WTC11 (cell line): ENCODE results near the gene PTPRT. TPM values are rescaled to one million over a fixed set of nuclear protein-coding genes. Genes with fewer than 3 reads are reported as not detected.

ENCODE experiments used
- ATAC-seq: fragments of 200-7000 bp; cut with Tn5 transposase; 2 replicates; pipeline ENCODE4 v1.10.0; 2021; ENCODE audit warnings: mild to moderate bottlenecking, moderate library complexity
- CTCF ChIA-PET: fragments of 300-600 bp; sonication (Branson Sonifier 250); formaldehyde crosslinking; loops from one replicate; lab custom pipeline; 2021; ENCODE audit warnings: antibody characterized with exemption; lab: Charles Lee
- POLR2A ChIA-PET: fragments of 350-600 bp; sonication (Branson Sonifier 250); formaldehyde crosslinking; loops from one replicate; lab custom pipeline; 2021; ENCODE audit warnings: antibody characterized with exemption; lab: Charles Lee
- DNase-seq: peaks from one replicate; pipeline ENCODE4 v3.0.0; 2021; ENCODE audit warnings: low spot score
- H3K27ac Mint-ChIP-seq: 2 replicates; pipeline ENCODE4 v1.8.0; 2021; ENCODE audit warnings: mixed read lengths
- H3K27me3 Mint-ChIP-seq: 2 replicates; pipeline ENCODE4 v1.8.0; 2021; ENCODE audit warnings: low read depth, mild to moderate bottlenecking, moderate library complexity, mixed read lengths
- H3K36me3 Mint-ChIP-seq: 2 replicates; pipeline ENCODE4 v1.8.0; 2021; ENCODE audit warnings: mixed read lengths
- H3K4me1 Mint-ChIP-seq: 2 replicates; pipeline ENCODE4 v1.8.0; 2022; ENCODE audit warnings: mixed read lengths
- H3K4me3 Mint-ChIP-seq: 2 replicates; pipeline ENCODE4 v1.8.0; 2021; ENCODE audit warnings: mild to moderate bottlenecking, moderate library complexity, mixed read lengths
- H3K9me3 Mint-ChIP-seq: 2 replicates; pipeline ENCODE4 v1.8.0; 2021; ENCODE audit warnings: mixed read lengths
- AFF4 ChIP-seq: sonication (generic); formaldehyde crosslinking; IDR thresholded peaks from 2 replicates; pipeline ENCODE4 v1.8.1; 2023; ENCODE audit warnings: mild to moderate bottlenecking, missing genetic modification reagents, borderline replicate concordance
- ARID4B ChIP-seq: sonication (generic); formaldehyde crosslinking; IDR thresholded peaks from 2 replicates; pipeline ENCODE4 v1.8.0; 2023; ENCODE audit warnings: missing genetic modification reagents, mild to moderate bottlenecking, borderline replicate concordance
- ATF6 ChIP-seq: sonication (generic); formaldehyde crosslinking; IDR thresholded peaks from 2 replicates; pipeline ENCODE4 v1.8.1; 2023; ENCODE audit warnings: mild to moderate bottlenecking, missing genetic modification reagents
- CBFB ChIP-seq: sonication (generic); formaldehyde crosslinking; IDR thresholded peaks from 2 replicates; pipeline ENCODE4 v1.8.1; 2022; ENCODE audit warnings: mild to moderate bottlenecking, low read depth, missing genetic modification reagents
- E2F4 ChIP-seq: sonication (generic); formaldehyde crosslinking; IDR thresholded peaks from 2 replicates; pipeline ENCODE4 v1.8.1; 2022; ENCODE audit warnings: low read depth, mild to moderate bottlenecking, moderate library complexity, missing genetic modification reagents, borderline replicate concordance
- ETV6 ChIP-seq: sonication (generic); formaldehyde crosslinking; IDR thresholded peaks from 2 replicates; pipeline ENCODE4 v1.8.1; 2022; ENCODE audit warnings: mild to moderate bottlenecking, missing genetic modification reagents
- GABPB1 ChIP-seq: sonication (generic); formaldehyde crosslinking; IDR thresholded peaks from 2 replicates; pipeline ENCODE4 v1.8.1; 2023; ENCODE audit warnings: mild to moderate bottlenecking, missing genetic modification reagents
- KAT7 ChIP-seq: sonication (generic); formaldehyde crosslinking; IDR thresholded peaks from 2 replicates; pipeline ENCODE4 v1.8.1; 2023; ENCODE audit warnings: missing genetic modification reagents, mild to moderate bottlenecking, borderline replicate concordance
- NR3C1 ChIP-seq: sonication (generic); formaldehyde crosslinking; conservative IDR thresholded peaks from 2 replicates; pipeline ENCODE4 v1.8.1; 2023; ENCODE audit warnings: low read depth, mild to moderate bottlenecking, missing genetic modification reagents
- OVOL2 ChIP-seq: fragments of 250-450 bp; sonication (Bioruptor Pico); IDR thresholded peaks from 2 replicates; pipeline ENCODE4 v1.9.0; 2021; ENCODE audit warnings: mild to moderate bottlenecking, borderline replicate concordance
- SMAD3 ChIP-seq: sonication (generic); formaldehyde crosslinking; IDR thresholded peaks from 2 replicates; pipeline ENCODE4 v1.8.0; 2022; ENCODE audit warnings: missing genetic modification reagents, mild to moderate bottlenecking, borderline replicate concordance
- ZNF138 ChIP-seq: sonication (generic); formaldehyde crosslinking; conservative IDR thresholded peaks from 2 replicates; pipeline ENCODE4 v1.8.1; 2022; ENCODE audit warnings: mild to moderate bottlenecking, moderate library complexity, missing genetic modification reagents
- ZNF317 ChIP-seq: sonication (generic); formaldehyde crosslinking; IDR thresholded peaks from 2 replicates; pipeline ENCODE4 v1.8.1; 2023; ENCODE audit warnings: low read depth, mild to moderate bottlenecking, moderate library complexity, missing genetic modification reagents, borderline replicate concordance
- total RNA-seq: library from RNA; stranded (reverse); gene quantifications from 3 replicates; pipeline ENCODE4 v1.2.3, GENCODE V29; 2021
- TF ChIP-seq, protein P1 (sequence below): sonication (generic); formaldehyde crosslinking; IDR thresholded peaks from 2 replicates; pipeline ENCODE4 v1.8.1; 2023; ENCODE audit warnings: mild to moderate bottlenecking, moderate library complexity, missing genetic modification reagents
- TF ChIP-seq, protein P2 (sequence below): sonication (generic); formaldehyde crosslinking; IDR thresholded peaks from 2 replicates; pipeline ENCODE4 v1.8.0; 2022; ENCODE audit warnings: mild to moderate bottlenecking, missing genetic modification reagents
- TF ChIP-seq, protein P3 (sequence below): sonication (generic); formaldehyde crosslinking; IDR thresholded peaks from 2 replicates; pipeline ENCODE4 v1.8.0; 2022; ENCODE audit warnings: mild to moderate bottlenecking, missing genetic modification reagents

PTPRT gene
- total RNA-seq, 1 experiment from 2014 or later = 1.1 TPM

- DNase-seq = no peak
- Mint-ChIP-seq H3K4me1 (peaks cover 11% of the 10 kb centered on the region), H3K27me3 (peaks cover 4% of the 10 kb centered on the region), H3K36me3 (no peaks in the 10 kb centered on the region), H3K27ac (no peak overlapping the region), H3K4me3 (no peak overlapping the region), H3K9me3 (no peaks in the 10 kb centered on the region; the same call in 1 of the 2 replicates)
- no peak for ATAC-seq
- no peak for TF ChIP-seq ARID4B (CRISPR knock-in tag)
- TF ChIP-seq CBFB = no peak
- TF ChIP-seq ZNF138 = no peak
- no peak for TF ChIP-seq OVOL2
- no peak for TF ChIP-seq SMAD3
- no peak for TF ChIP-seq ETV6
- TF ChIP-seq AFF4 (CRISPR knock-in tag) = no peak
- TF ChIP-seq, protein P1, sequence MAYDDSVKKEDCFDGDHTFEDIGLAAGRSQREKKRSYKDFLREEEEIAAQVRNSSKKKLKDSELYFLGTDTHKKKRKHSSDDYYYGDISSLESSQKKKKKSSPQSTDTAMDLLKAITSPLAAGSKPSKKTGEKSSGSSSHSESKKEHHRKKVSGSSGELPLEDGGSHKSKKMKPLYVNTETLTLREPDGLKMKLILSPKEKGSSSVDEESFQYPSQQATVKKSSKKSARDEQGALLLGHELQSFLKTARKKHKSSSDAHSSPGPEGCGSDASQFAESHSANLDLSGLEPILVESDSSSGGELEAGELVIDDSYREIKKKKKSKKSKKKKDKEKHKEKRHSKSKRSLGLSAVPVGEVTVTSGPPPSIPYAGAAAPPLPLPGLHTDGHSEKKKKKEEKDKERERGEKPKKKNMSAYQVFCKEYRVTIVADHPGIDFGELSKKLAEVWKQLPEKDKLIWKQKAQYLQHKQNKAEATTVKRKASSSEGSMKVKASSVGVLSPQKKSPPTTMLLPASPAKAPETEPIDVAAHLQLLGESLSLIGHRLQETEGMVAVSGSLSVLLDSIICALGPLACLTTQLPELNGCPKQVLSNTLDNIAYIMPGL = no peak
- TF ChIP-seq, protein P2, sequence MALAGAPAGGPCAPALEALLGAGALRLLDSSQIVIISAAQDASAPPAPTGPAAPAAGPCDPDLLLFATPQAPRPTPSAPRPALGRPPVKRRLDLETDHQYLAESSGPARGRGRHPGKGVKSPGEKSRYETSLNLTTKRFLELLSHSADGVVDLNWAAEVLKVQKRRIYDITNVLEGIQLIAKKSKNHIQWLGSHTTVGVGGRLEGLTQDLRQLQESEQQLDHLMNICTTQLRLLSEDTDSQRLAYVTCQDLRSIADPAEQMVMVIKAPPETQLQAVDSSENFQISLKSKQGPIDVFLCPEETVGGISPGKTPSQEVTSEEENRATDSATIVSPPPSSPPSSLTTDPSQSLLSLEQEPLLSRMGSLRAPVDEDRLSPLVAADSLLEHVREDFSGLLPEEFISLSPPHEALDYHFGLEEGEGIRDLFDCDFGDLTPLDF (CRISPR knock-in tag) = no peak
- TF ChIP-seq GABPB1 (CRISPR knock-in tag) = no peak
- TF ChIP-seq, protein P3, sequence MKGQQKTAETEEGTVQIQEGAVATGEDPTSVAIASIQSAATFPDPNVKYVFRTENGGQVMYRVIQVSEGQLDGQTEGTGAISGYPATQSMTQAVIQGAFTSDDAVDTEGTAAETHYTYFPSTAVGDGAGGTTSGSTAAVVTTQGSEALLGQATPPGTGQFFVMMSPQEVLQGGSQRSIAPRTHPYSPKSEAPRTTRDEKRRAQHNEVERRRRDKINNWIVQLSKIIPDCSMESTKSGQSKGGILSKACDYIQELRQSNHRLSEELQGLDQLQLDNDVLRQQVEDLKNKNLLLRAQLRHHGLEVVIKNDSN (CRISPR knock-in tag) = no peak
- TF ChIP-seq ZNF317 (CRISPR knock-in tag) = no peak
- no peak for TF ChIP-seq NR3C1 (CRISPR knock-in tag)
- ChIA-PET POLR2A (no interaction called here), CTCF (interaction anchor here (1.2 kb wide), 1 partner anchor 80 kb away, joined by 3 read pairs; no protein-coding TSS in a partner anchor)
Observed at GRCh38 chr20:43022568-43022967, 167.1 kb downstream of the PTPRT start.

GRCh38 chr20:43022081-43022480 is 167.6 kb downstream of the PTPRT start:
- DNase-seq (no peak), ATAC-seq (no peak)
- Mint-ChIP-seq H3K27me3 (peaks cover 4% of the 10 kb centered on the region; the same call in 1 of the 2 replicates), H3K4me3 (no peak overlapping the region), H3K4me1 (peaks cover 16% of the 10 kb centered on the region), H3K36me3 (no peaks in the 10 kb centered on the region), H3K27ac (no peak overlapping the region), H3K9me3 (no peaks in the 10 kb centered on the region; the same call in 1 of the 2 replicates)
- CTCF ChIA-PET = interaction anchor here (1.2 kb wide), 1 partner anchor 80 kb away, joined by 3 read pairs; no protein-coding TSS in a partner anchor
- POLR2A ChIA-PET = no interaction called here
- TF ChIP-seq ATF6 (CRISPR knock-in tag) (no peak), E2F4 (CRISPR knock-in tag) (no peak), NR3C1 (CRISPR knock-in tag) (no peak), KAT7 (no peak)
- TF ChIP-seq, protein P1 = no peak
